HEK293 (cell line): ENCODE results near the gene MYL7.

Experiments used
- CTCF ChIA-PET: fragments of 350-600 bp; formaldehyde crosslinking; extraction: SDS; loops from one replicate; lab custom pipeline; 2021; ENCODE audit warnings: antibody characterized with exemption; lab: Yijun Ruan, JAX
- POLR2A ChIA-PET: fragments of 300-600 bp; formaldehyde crosslinking; extraction: SDS; loops from one replicate; lab custom pipeline; 2020; ENCODE audit warnings: antibody characterized with exemption, inconsistent platforms; lab: Yijun Ruan, JAX
- H3K27ac ChIP-seq: fragments of 200-500 bp; sonication (Bioruptor generic); 2 replicates; pipeline ENCODE4 v1.5.1; 2014; ENCODE audit warnings: low read depth, low read length, control low read depth, inconsistent platforms; ENCODE audit errors: extremely low read depth
- H3K36me3 ChIP-seq, 2 experiments: fragments of 200-500 bp in 1 of 2; sonication (Bioruptor generic) in 1 of 2; 1 replicate in 1 of 2; 2 replicates in 1 of 2; pipeline ENCODE4 v1.5.1; 2014 to 2017; ENCODE audit warnings: inconsistent platforms in 2 of 2, low read length in 2 of 2; ENCODE audit not compliant: control insufficient read depth in 2 of 2, insufficient read depth in 1 of 2
- H3K4me1 ChIP-seq: fragments of 200-500 bp; sonication (Bioruptor generic); 2 replicates; pipeline ENCODE4 v1.5.1; 2014; ENCODE audit warnings: mild to moderate bottlenecking, low read length, inconsistent platforms; ENCODE audit not compliant: control insufficient read depth, insufficient read depth
- H3K4me3 ChIP-seq: 2 replicates; pipeline ENCODE4 v1.5.1; 2011; ENCODE audit warnings: low read depth, mild to moderate bottlenecking, control low read depth, low read length, moderate library complexity
- H3K9me3 ChIP-seq: fragments of 200-500 bp; sonication (Bioruptor generic); 2 replicates; pipeline ENCODE4 v1.5.1; 2014; ENCODE audit warnings: low read depth, low read length, inconsistent platforms; ENCODE audit not compliant: control insufficient read depth, insufficient read depth
- KLF16 ChIP-seq: fragments of 450-650 bp; formaldehyde crosslinking; IDR thresholded peaks from 2 replicates; pipeline ENCODE4 v1.5.1; 2017; ENCODE audit warnings: missing biosample characterization, missing genetic modification characterization
- ZNF223 ChIP-seq: fragments of 450-650 bp; formaldehyde crosslinking; IDR thresholded peaks from 2 replicates; pipeline ENCODE4 v1.5.1; 2016; ENCODE audit warnings: missing biosample characterization, missing genetic modification characterization

The MYL7 gene

DNA sequence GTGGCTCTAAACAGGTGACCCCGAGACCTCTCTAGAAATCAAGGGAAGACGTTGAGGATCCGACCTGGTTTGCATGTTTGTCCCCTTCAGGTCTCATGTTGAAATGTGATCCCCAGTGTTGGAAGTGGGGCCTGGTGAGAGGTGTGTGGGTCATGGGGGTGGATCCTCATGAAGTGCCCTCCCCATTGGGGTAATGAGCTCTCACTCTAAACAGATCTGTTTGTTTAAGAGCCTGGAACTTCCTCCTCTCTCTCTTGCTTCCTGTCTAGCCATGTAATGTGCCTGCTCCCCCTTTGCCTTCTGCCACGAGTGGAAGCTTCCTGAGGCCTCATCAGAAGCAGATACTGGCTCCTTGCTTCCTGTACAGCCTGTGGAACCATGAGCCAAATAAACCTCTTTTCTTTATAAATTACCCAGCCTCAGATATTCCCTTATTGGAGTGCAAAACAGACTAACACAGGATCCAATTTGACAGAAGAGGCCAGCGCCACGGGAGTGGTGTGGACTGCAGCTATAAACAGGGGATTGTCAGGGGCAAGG is 48.0 kb downstream of the MYL7 start:
- H3K27ac ChIP-seq: no peak overlapping the region
- ChIA-PET CTCF (interaction anchor here (0.7 kb wide), 2 partner anchors 13 to 834 kb away, joined by 3 read pairs; no protein-coding TSS in a partner anchor), POLR2A (no interaction called here)
- no peaks in the 10 kb centered on the region for H3K36me3 ChIP-seq
- no peaks in the 10 kb centered on the region; the same call in 1 of the 2 replicates for H3K4me1 ChIP-seq
- H3K4me3 ChIP-seq: no peak overlapping the region
- no peaks in the 10 kb centered on the region for H3K9me3 ChIP-seq
- TF ChIP-seq KLF16 (tag by site-specific recombination): no peak
- TF ChIP-seq ZNF223 (tag by site-specific recombination): 0 out of 2 replicates have a peak, but pooled peaks have one; percentile 17
